Stimulated activated naive CD8-positive, alpha-beta T cell treated with anti-CD3 and anti-CD28 coated beads, Interleukin-15, Interleukin-2, amounts not matched to agents 100 ng/mL and 50 ng/mL, for 24 hours (primary cell): ENCODE measurements around the gene CBFA2T3.
A peak's percentile ranks its signal among the peaks of the same experiment; 100 is the strongest.

ENCODE experiments used
- H3K27ac Mint-ChIP-seq: one replicate; pipeline ENCODE4 v1.8.0; 2021; ENCODE audit warnings: mild to moderate bottlenecking, mixed read lengths
- H3K27me3 Mint-ChIP-seq: one replicate; pipeline ENCODE4 v1.8.0; 2021; ENCODE audit warnings: mixed read lengths
- H3K36me3 Mint-ChIP-seq: one replicate; pipeline ENCODE4 v1.8.0; 2021; ENCODE audit warnings: low read depth, mixed read lengths
- H3K4me1 Mint-ChIP-seq: one replicate; pipeline ENCODE4 v1.8.0; 2021; ENCODE audit warnings: low read depth, mixed read lengths
- H3K4me3 Mint-ChIP-seq: one replicate; pipeline ENCODE4 v1.8.0; 2021; ENCODE audit warnings: mild to moderate bottlenecking, mixed read lengths
- H3K9me3 Mint-ChIP-seq: one replicate; pipeline ENCODE4 v1.8.0; 2021; ENCODE audit warnings: mixed read lengths

CBFA2T3 gene

DNA sequence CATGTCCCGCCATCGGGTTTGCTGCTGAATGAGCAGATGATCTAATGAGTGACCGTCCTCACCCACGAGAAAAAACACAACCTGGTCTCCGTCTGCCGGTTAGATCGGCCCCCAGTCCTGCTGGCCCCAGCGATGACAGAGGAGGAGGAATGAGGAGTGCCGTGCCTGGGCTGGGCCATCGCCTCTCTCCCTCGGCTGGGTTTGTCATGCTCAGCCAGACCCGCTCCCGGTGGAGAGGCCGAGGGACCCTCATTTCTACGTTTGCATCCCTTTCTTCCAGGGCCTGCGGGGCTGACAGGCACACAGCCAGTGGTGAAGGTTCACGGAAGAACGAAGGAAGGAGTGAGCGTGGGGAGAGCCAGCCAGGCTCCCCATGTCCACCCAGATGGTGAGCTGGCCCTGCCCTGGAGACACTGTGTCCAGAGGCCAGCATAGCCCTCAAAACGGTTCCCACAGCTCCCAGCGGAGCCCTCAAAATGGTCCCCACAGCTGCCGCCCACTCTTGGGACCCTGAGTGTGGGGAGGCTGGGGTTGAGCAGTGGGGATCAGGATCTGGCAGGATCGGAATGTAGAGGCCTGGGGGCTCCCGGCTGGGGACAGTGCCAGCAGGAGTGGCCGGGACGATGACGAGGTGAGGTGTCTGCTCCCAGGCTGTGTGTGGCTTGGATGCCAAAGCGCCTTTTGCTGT, 23.9 kb downstream of the CBFA2T3 start:
- Mint-ChIP-seq H3K27ac (no peak overlapping the region), H3K36me3 (no peaks in the 10 kb centered on the region), H3K4me3 (no peak overlapping the region), H3K4me1 (peaks cover 12% of the 10 kb centered on the region), H3K27me3 (peaks cover 13% of the 10 kb centered on the region), H3K9me3 (no peaks in the 10 kb centered on the region)

DNA sequence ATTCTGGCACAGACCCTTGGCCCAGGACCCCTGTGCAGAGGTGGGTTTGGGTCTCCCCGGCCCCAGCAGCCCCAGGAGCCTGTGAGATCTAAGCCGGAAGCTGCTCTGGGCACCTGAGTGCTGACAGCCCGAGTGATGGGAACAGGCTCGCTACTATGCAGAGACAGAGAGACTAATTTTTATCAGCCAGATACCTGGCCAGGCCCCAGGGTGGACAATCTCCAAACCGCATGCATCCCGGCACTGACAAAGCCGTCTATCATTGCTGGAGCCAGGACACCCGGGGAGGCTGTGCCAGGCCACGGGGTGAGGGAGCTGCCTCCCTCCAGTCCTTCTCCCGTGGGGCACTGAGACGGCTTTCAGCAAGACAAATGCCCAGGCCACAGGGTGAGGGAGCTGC, 25.0 kb downstream of the CBFA2T3 start:
- H3K4me1 Mint-ChIP-seq: peaks cover under 1% of the 10 kb centered on the region
- H3K36me3 Mint-ChIP-seq: no peaks in the 10 kb centered on the region
- H3K4me3 Mint-ChIP-seq: no peak overlapping the region
- H3K27me3 Mint-ChIP-seq: peaks cover 2% of the 10 kb centered on the region
- no peak overlapping the region for H3K27ac Mint-ChIP-seq
- H3K9me3 Mint-ChIP-seq: no peaks in the 10 kb centered on the region

DNA sequence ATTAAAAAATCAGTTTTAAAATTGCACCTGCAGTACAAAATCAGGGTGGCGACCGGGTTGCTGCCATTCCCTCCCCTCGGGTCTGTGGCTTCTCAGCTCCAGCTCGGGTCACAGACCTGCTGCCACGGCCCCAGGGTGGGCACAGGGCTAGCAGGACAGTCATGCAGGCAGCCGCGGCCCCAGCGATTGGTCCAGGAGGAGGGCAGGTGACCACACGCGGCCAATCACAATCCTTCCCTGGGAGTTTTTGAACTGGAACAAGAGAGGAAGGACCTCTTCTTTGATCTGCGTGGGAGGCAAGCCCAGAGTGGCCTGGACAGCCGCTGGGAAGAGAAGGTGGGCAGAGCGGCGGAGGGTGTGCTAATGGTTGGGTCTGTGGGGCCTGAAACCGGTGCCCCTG, 25.5 kb downstream of the CBFA2T3 start:
- Mint-ChIP-seq H3K4me3 (no peak overlapping the region), H3K36me3 (no peaks in the 10 kb centered on the region), H3K27ac (no peak overlapping the region), H3K4me1 (no peaks in the 10 kb centered on the region), H3K27me3 (no peaks in the 10 kb centered on the region), H3K9me3 (no peaks in the 10 kb centered on the region)

DNA sequence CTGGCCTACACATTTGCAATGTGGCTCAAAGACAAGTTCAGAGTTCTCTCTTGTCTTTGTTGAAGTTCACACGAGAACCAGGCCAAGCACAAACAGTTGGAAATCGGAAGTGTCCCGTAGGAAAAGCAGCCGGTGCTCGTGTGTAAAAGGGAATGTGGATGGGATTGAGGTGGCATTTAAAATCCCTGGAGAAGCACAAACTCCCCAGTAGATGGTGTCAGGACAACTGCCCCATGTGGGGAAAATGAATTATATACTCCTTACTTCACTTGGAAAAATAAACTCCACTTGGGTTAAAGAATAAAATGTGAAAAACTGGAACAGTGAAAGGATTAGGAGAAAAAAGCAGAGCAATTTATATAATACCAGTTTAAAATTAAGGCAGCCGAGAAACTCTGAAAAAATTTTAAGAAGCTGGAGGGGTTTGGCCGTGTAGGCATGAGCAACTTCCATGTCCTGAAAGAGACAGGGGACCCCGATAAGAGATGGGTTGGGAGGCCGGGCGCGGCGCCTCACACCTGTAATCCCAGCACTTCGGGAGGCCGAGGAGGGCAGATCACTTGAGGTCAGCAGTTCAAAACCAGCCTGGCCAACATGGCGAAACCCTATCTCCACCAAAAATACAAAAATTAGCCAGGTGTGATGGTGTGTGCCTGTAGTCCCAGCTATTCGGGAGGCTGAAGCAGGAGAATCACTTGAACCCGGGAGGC, 28.1 kb downstream of the CBFA2T3 start:
- Mint-ChIP-seq H3K4me3 (no peak overlapping the region), H3K9me3 (no peaks in the 10 kb centered on the region), H3K36me3 (no peaks in the 10 kb centered on the region), H3K27ac (no peak overlapping the region), H3K4me1 (no peaks in the 10 kb centered on the region), H3K27me3 (no peaks in the 10 kb centered on the region)

DNA sequence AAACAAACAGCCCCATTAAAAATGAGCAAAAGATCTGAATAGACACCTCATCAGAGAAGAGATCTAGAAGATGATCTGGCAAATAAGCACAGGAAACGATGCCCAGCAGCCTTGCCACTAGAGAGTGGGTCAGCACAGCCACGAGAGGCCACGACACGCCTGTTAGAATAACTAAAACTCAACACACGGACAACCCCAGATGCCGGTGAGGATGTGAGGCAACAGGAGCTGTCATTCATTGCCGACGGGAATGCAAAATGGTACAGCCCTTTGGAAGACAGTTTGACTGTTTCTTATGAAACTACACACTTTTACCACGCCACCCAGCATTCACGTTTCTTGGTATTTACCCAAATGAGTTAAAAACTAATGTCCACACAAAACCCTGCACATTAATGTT, 31.5 kb downstream of the CBFA2T3 start:
- Mint-ChIP-seq H3K27me3 (peaks cover 17% of the 10 kb centered on the region), H3K36me3 (no peaks in the 10 kb centered on the region), H3K27ac (no peak overlapping the region), H3K4me3 (no peak overlapping the region), H3K4me1 (no peaks in the 10 kb centered on the region), H3K9me3 (no peaks in the 10 kb centered on the region)

DNA sequence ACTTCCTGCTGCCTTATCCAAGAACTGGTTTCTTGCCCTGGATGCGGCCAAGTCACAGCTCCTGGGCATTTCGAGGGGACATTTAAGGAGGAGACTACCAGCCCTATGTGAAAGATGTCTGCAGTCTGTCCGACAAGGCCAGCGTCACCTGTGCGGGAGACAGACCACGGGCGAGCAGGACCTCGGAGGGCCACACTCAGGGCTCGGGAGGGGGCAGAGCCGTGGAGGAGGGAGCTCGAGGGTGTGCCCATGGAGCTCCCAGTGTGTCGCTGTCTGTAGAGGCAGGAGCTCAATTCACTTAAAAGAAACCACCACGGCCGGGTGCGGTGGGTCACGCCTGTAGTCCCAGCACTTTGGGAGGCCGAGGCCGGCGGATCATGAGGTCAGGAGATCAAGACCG, 33.3 kb downstream of the CBFA2T3 start:
- H3K27ac Mint-ChIP-seq: no peak overlapping the region
- peaks cover 25% of the 10 kb centered on the region for H3K27me3 Mint-ChIP-seq
- H3K4me3 Mint-ChIP-seq: no peak overlapping the region
- H3K36me3 Mint-ChIP-seq: no peaks in the 10 kb centered on the region
- H3K9me3 Mint-ChIP-seq: no peaks in the 10 kb centered on the region
- H3K4me1 Mint-ChIP-seq: peaks cover 8% of the 10 kb centered on the region

DNA sequence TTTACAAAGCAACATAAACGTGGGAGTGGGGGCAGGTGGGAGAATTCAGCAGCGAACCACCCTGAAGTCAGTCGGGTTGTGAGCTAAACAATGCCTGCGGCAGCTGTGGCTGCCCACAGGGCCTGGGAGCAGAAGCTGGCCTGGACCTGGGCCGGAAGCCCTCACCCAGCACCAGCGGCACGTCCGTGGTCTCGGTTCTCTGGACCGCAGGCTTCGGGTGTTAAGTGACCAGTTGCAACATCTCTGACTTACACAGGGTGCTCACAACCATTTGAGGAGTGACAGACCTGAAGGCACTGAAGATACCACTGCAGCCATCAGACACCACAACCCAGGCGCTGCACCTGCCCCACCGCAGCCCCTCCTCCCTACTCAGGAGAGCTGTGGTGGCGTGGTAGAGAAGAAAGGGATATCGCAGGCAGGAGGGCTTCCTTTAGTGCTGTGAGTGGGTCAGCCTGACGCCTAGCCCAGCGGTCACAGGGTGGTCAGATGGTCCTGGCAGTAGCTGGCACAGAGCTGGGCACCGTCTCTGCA, 33.8 kb downstream of the CBFA2T3 start:
- Mint-ChIP-seq H3K36me3 (no peaks in the 10 kb centered on the region), H3K27ac (no peak overlapping the region), H3K4me1 (peaks cover 8% of the 10 kb centered on the region), H3K27me3 (peaks cover 25% of the 10 kb centered on the region), H3K9me3 (no peaks in the 10 kb centered on the region), H3K4me3 (no peak overlapping the region)

DNA sequence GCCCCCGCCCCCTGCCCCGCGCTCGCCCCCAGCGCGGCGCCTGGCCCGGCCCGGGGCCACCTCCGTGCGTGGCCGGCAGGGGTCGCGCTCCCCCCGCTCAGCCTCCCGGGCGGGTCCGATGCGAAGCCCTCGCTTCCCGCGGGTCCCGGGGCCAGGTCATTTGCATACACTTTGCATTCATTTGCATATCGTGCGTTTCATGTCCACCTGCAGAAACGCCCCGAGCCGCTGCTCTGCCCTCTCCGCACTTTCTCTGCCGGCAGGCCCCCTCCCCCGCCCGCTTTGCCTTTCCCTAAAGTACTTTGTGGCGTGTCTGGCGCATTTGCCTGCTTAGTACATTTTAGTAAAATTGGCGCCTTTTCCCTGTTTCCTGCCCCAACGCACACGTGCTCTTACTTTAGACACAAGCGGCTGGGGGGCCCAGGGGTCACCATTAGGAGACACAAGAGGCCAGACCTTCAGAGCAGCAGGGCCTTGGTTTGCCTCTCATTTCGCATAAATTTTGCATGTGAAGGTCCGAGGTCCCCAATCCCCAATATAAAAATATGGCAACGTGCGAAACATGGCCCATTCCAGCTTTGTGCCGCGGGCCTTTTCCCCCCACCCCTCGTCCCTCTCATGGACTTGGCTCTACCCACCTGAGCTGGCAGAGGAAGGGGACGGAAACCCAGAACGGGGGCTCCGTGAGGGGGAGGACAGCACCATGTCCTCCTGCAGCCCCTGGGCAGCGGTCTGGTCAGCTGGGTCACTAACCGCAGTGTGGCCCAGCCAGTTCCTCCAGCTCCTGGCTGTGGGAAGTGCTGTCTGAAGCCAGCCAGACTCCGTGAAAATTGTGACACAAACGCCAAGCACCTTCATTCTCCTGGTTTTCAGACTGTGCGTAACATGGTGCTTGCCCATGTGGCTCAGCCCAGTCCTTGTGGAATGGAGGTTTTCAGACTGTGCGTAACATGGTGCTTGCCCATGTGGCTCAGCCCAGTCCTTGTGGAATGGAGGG, 34.8 kb downstream of the CBFA2T3 start:
- peak overlapping the region; percentile 32 for H3K4me3 Mint-ChIP-seq
- H3K9me3 Mint-ChIP-seq: no peaks in the 10 kb centered on the region
- H3K27ac Mint-ChIP-seq: no peak overlapping the region
- peaks cover 31% of the 10 kb centered on the region for H3K27me3 Mint-ChIP-seq
- no peaks in the 10 kb centered on the region for H3K36me3 Mint-ChIP-seq
- H3K4me1 Mint-ChIP-seq: peaks cover 8% of the 10 kb centered on the region

DNA sequence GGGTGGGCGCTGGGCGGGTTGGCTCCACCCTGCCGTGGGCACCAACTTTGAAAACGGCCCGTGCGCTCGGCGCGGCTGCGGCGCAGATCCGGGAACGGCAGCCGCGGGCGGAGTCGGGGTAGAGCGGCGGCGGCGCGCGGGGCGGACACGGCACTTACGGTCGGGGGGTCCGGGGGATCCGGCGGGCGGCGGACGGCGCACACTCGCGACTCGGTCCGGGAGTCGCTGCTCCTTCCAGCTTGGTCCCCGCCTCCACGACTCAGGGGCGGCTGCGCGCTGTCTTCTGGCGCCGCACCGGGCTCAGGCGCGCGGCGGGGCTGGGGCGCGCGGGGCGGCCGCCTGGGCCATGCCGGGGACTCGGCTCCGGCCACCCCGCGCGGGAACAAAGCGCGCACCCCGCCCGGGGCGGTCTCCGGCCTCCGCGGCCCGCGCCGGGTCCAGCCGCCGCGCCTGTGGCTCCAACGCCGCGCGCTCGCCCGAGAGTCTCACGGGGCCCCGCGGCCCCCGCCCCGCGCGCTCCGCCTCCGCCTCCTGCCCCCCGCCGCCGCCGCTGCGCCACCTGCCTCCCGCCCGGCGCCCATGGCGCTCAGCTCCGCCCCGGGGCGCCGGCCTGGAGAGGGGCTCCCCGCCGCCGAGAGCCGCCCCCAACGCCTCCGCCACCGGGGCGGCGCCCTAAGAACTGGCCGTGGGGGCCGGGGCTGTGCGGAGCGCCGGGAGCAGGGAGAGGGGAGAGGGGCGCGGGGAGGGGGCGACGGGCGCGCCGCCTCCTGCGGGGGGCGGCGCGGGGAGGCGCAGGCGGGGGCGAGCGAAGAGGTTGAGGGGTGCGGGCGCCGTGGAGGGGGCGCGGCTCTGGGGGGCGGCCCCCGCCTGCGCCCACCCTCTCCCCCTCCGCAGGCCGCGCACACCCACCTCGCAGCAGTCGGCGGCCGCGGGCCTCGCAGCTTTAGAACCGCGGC, 35.9 kb downstream of the CBFA2T3 start:
- Mint-ChIP-seq H3K27me3 (peaks cover 39% of the 10 kb centered on the region), H3K4me3 (no peak overlapping the region), H3K4me1 (peaks cover 8% of the 10 kb centered on the region), H3K36me3 (no peaks in the 10 kb centered on the region), H3K9me3 (no peaks in the 10 kb centered on the region), H3K27ac (no peak overlapping the region)

DNA sequence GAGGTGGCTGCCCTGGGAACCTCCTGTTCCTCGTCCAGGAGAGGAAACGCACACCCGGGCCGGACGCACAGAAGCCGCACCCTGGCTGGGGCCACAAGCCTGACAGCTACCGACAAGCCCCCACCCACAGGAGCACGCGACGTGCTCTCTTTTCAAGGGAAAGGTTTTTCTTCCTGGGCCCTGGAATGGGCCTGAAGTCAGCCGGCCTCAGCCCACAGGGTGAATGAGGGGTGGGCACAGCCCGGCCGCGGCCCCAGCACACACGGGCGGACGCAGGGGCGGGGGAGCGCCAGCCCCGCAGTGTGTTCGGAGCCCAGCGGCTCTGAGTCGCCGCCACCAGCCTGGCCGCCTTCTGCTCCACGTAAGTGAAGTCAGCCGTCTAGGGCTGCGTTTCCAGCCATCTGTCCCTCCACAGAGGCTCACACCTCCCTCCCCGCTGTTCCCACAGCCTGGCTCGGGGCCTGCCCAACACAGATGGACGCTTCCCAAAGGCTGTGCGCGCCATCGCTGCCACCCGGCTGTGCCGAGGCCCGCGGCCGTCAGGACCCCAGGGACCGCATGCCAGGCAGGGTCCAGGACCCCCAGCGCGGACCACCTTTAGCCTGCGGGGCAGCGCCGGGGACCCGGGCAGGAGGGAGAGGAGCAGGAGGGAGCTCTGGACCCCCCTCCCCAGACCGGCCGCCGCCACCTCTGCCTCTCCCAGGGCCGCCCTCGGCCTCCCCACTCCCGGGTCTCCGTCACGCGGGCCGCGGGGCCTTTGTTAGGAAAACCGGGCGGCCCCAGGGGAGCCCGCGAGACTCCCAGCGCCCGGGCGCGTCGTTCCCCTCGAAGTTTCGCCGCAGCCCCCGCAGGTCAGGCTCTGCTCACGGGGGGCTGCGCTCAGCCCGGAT, 36.8 kb downstream of the CBFA2T3 start:
- Mint-ChIP-seq H3K27ac (no peak overlapping the region), H3K27me3 (peaks cover 39% of the 10 kb centered on the region), H3K9me3 (no peaks in the 10 kb centered on the region), H3K4me3 (no peak overlapping the region), H3K36me3 (no peaks in the 10 kb centered on the region), H3K4me1 (peaks cover 8% of the 10 kb centered on the region)

DNA sequence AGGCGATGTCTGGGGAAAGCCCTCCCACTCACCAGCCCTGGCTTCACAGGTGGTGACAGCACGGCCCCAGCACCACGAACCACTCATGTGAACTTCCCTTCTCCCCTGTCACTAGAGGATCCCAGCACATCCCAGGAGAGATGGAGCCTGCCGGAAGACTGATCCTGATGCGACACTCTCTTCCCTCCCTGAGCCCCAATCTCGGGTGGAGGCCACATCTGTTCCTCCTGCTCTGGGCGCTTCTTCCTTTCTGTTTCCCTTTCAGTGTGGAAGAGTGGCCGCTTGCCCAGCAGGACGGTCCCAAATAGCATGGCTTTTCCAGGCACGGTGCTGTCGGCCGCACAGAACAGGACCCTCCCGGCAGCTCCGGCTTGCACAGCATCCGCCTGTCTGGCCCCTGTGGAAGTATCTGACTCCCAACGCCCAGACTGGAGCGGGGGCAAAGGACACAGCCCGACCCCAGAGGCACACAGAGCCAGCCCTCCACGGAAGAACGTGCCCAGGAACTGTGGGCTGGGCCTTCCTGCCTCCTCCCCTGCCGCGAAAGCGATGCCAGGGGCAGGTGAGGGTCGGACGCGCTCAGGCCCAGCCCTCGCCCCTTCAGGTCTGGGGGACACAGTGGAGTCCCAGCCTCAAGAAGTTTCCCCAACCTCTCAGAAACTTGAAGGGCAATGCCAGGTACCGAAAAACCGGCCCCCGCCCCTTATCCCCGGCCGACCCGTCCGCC, 37.6 kb downstream of the CBFA2T3 start:
- H3K27ac Mint-ChIP-seq: peak overlapping the region; percentile 55
- no peaks in the 10 kb centered on the region for H3K36me3 Mint-ChIP-seq
- H3K27me3 Mint-ChIP-seq: peaks cover 39% of the 10 kb centered on the region
- H3K9me3 Mint-ChIP-seq: no peaks in the 10 kb centered on the region
- H3K4me1 Mint-ChIP-seq: peaks cover 8% of the 10 kb centered on the region
- H3K4me3 Mint-ChIP-seq: peak overlapping the region; percentile 67

DNA sequence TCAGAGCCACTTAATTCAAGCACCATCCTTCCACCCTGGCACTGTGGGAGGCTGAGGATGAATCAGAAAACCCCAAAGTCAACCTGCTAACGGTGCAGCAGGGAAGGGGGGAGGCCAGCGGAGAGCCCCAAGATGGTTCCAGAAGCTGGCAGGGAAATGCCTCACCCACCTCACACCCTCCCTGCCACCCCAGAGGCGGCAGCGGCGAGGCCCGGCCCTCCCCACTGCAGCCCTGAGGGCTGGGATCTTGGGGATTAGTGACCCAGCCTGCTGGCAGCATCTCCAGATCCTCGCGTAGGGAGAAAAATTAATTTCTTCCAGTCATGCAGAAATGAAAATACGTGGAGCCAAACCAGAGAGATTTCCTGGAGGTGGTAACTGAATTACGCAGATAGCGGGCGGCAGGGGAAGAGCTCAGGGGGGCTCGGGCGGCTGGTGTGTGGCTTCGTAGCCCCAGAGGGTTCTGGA, 38.2 kb downstream of the CBFA2T3 start:
- peak overlapping the region; percentile 67 for H3K4me3 Mint-ChIP-seq

More for the DNA sequence above, 38.2 kb downstream of the CBFA2T3 start:
- Mint-ChIP-seq H3K4me1 (peaks cover 8% of the 10 kb centered on the region), H3K36me3 (no peaks in the 10 kb centered on the region), H3K27ac (peak overlapping the region; percentile 52), H3K27me3 (peaks cover 39% of the 10 kb centered on the region), H3K9me3 (no peaks in the 10 kb centered on the region)
